HG03457 (cell line): ENCODE data around the gene CUBN.

Experiments used
- ATAC-seq: cut with Tn5 transposase; IDR thresholded peaks from one replicate; pipeline ENCODE4 v1.9.1; 2021; ENCODE audit warnings: moderate number of reproducible peaks; ENCODE audit not compliant: unreplicated experiment

The CUBN gene

GRCh38 chr10:17073725-17074540, 55.7 kb downstream of the CUBN start:
- ATAC-seq, result no peak

- no peak for ATAC-seq
Observed at GRCh38 chr10:17068953-17069352, 60.7 kb downstream of the CUBN start.

- no peak for ATAC-seq
Observed at GRCh38 chr10:17067376-17068264, 62.0 kb downstream of the CUBN start.

GRCh38 chr10:17066807-17067206, 62.8 kb downstream of the CUBN start:
- no peak for ATAC-seq

GRCh38 chr10:17066000-17066399, 63.6 kb downstream of the CUBN start:
- no peak for ATAC-seq

- ATAC-seq, result no peak
Observed at GRCh38 chr10:17065273-17065672, 64.3 kb downstream of the CUBN start.

- no peak for ATAC-seq
Observed at GRCh38 chr10:17064435-17064834, 65.2 kb downstream of the CUBN start.

- ATAC-seq, result no peak
Observed at GRCh38 chr10:17062955-17063484, 66.6 kb downstream of the CUBN start.

GRCh38 chr10:17062493-17062892, 67.1 kb downstream of the CUBN start:
- ATAC-seq, result no peak

- no peak for ATAC-seq
Observed at GRCh38 chr10:17062009-17062408, 67.6 kb downstream of the CUBN start.

GRCh38 chr10:17061418-17061817, 68.2 kb downstream of the CUBN start:
- ATAC-seq, result no peak

- ATAC-seq, result no peak
Observed at GRCh38 chr10:17060289-17060688, 69.3 kb downstream of the CUBN start.

- ATAC-seq, result no peak
Observed at GRCh38 chr10:17059197-17059688, 70.4 kb downstream of the CUBN start.

GRCh38 chr10:17058093-17058492, 71.5 kb downstream of the CUBN start:
- no peak for ATAC-seq

GRCh38 chr10:17056781-17057428, 72.7 kb downstream of the CUBN start:
- ATAC-seq, result no peak

GRCh38 chr10:17053513-17053912, 76.1 kb downstream of the CUBN start:
- no peak for ATAC-seq

- no peak for ATAC-seq
Observed at GRCh38 chr10:17053061-17053460, 76.5 kb downstream of the CUBN start.

GRCh38 chr10:17051851-17052250, 77.8 kb downstream of the CUBN start:
- no peak for ATAC-seq

GRCh38 chr10:17049195-17049594, 80.4 kb downstream of the CUBN start:
- ATAC-seq, result no peak

- no peak for ATAC-seq
Observed at GRCh38 chr10:17047908-17048307, 81.7 kb downstream of the CUBN start.

- ATAC-seq, result no peak
Observed at GRCh38 chr10:17046989-17047388, 82.6 kb downstream of the CUBN start.
